ENCODE results near the gene SNAP47.

SNAP47 gene

GRCh38 chr1:227749916-227750710 is 14.9 kb downstream of the SNAP47 start:
- no peak for DNase-seq (ENCODE audit: low spot score)

GRCh38 chr1:227753999-227754711 is 18.9 kb downstream of the SNAP47 start:
- DNase-seq (ENCODE audit: low spot score): peak; percentile 71

- DNase-seq (ENCODE audit: low spot score): no peak
These were observed 19.7 kb downstream of the SNAP47 start for GRCh38 chr1:227754958-227755357.

GRCh38 chr1:227756172-227756959 is 21.1 kb downstream of the SNAP47 start:
- DNase-seq (ENCODE audit: low spot score): no peak

GRCh38 chr1:227757781-227758180 is 22.5 kb downstream of the SNAP47 start:
- DNase-seq (ENCODE audit: low spot score): no peak

GRCh38 chr1:227758366-227758765 is 23.1 kb downstream of the SNAP47 start:
- DNase-seq (ENCODE audit: low spot score): no peak

- no peak for DNase-seq (ENCODE audit: low spot score)
These were observed 24.4 kb downstream of the SNAP47 start for GRCh38 chr1:227759341-227760300.

- DNase-seq (ENCODE audit: low spot score): no peak
These were observed 25.1 kb downstream of the SNAP47 start for GRCh38 chr1:227760377-227760776.

- no peak for DNase-seq (ENCODE audit: low spot score)
These were observed 26.5 kb downstream of the SNAP47 start for GRCh38 chr1:227761621-227762230.

- DNase-seq (ENCODE audit: low spot score): peak; percentile 65
These were observed 27.1 kb downstream of the SNAP47 start for GRCh38 chr1:227762231-227762911.

- no peak for DNase-seq (ENCODE audit: low spot score)
These were observed 28.2 kb downstream of the SNAP47 start for GRCh38 chr1:227763246-227764018.

- DNase-seq (ENCODE audit: low spot score): no peak
These were observed 28.8 kb downstream of the SNAP47 start for GRCh38 chr1:227764019-227764391.

GRCh38 chr1:227765261-227766014 is 30.2 kb downstream of the SNAP47 start:
- DNase-seq (ENCODE audit: low spot score): no peak

GRCh38 chr1:227766015-227766634 is 30.9 kb downstream of the SNAP47 start:
- no peak for DNase-seq (ENCODE audit: low spot score)

- no peak for DNase-seq (ENCODE audit: low spot score)
These were observed 31.5 kb downstream of the SNAP47 start for GRCh38 chr1:227766653-227767277.

- DNase-seq (ENCODE audit: low spot score): no peak
These were observed 32.3 kb downstream of the SNAP47 start for GRCh38 chr1:227767401-227768124.

- no peak for DNase-seq (ENCODE audit: low spot score)
These were observed 32.8 kb downstream of the SNAP47 start for GRCh38 chr1:227768125-227768439.
